ENCODE results near the gene KDELR1. TPM values are rescaled to one million over a fixed set of nuclear protein-coding genes. Genes with fewer than 3 reads are reported as not detected.
A peak's percentile ranks its signal among the peaks of the same experiment; 100 is the strongest.

The KDELR1 gene
- total RNA-seq, 1 donor from 2014 or later = 183 TPM

- Histone ChIP-seq H3K4me1 (peaks cover 0 to 4% of the 10 kb centered on the region in 2 donors), H3K27ac (no peak overlapping the region), H3K36me3 (no peaks in the 10 kb centered on the region), H3K9me3 (no peaks in the 10 kb centered on the region), H3K4me3 (no peak overlapping the region), H3K27me3 (no peaks in the 10 kb centered on the region)
- DNase-seq (ENCODE audit: low spot score in 2 of 2) = no peak
- intact Hi-C loops (cut with DNase I) = loop anchor here (10.0 kb wide), 1 partner anchor 347 kb away; the partner anchor contains the start of gene MAMSTR
- no peak for TF ChIP-seq CTCF (IDR thresholded peaks at IDR 0.05)
Measured at GRCh38 chr19:48367855-48368254, 23.5 kb downstream of the KDELR1 start.

- Histone ChIP-seq H3K4me1 (peaks cover 0 to 4% of the 10 kb centered on the region in 2 donors), H3K9me3 (no peaks in the 10 kb centered on the region), H3K27me3 (no peaks in the 10 kb centered on the region), H3K27ac (no peak overlapping the region), H3K4me3 (no peak overlapping the region), H3K36me3 (no peaks in the 10 kb centered on the region)
- intact Hi-C loops (cut with DNase I) = loop anchor here (10.0 kb wide), 1 partner anchor 349 kb away; the partner anchor contains the start of gene MAMSTR
- TF ChIP-seq CTCF (IDR thresholded peaks at IDR 0.05) = no peak
- DNase-seq (ENCODE audit: low spot score in 2 of 2) = no peak
Measured at GRCh38 chr19:48365602-48366001, 25.7 kb downstream of the KDELR1 start.

GRCh38 chr19:48364598-48365348, 26.6 kb downstream of the KDELR1 start:
- Histone ChIP-seq H3K27me3 (no peaks in the 10 kb centered on the region), H3K4me1 (peaks cover 0 to 4% of the 10 kb centered on the region in 2 donors), H3K9me3 (no peaks in the 10 kb centered on the region), H3K4me3 (peak overlapping the region; percentile 31 to 65), H3K36me3 (no peaks in the 10 kb centered on the region), H3K27ac (peak overlapping the region; percentile 50 to 72)
- TF ChIP-seq CTCF (IDR thresholded peaks at IDR 0.05) = no peak
- intact Hi-C loops (cut with DNase I) = loop anchor here (1.0 to 10.0 kb wide), 5 partner anchors 31 to 350 kb away; partner anchors contain the start of genes CYTH2, GRWD1 and MAMSTR
- no peak for DNase-seq (ENCODE audit: low spot score in 2 of 2)

- H3K36me3 ChIP-seq = no peaks in the 10 kb centered on the region
- peak within 1 kb of the TSS; percentile 72 to 81 for H3K27ac ChIP-seq
- no peaks in the 10 kb centered on the region for H3K9me3 ChIP-seq
- intact Hi-C loops (cut with DNase I) = loop anchor here (1.0 to 10.0 kb wide), 7 partner anchors 27 to 351 kb away; partner anchors contain the start of genes CYTH2, GRWD1, KDELR1 and MAMSTR
- TF ChIP-seq CTCF (IDR thresholded peaks at IDR 0.05) = no peak
- DNase-seq (ENCODE audit: low spot score in 2 of 2) = peak; percentile 99
- H3K27me3 ChIP-seq = no peaks in the 10 kb centered on the region
- H3K4me3 ChIP-seq = peak within 1 kb of the TSS; percentile 61 to 65
- H3K4me1 ChIP-seq = peaks cover 0 to 4% of the 10 kb centered on the region in 2 donors
Measured at GRCh38 chr19:48363810-48364597, 27.3 kb downstream of the KDELR1 start, which contains the start of the genes SYNGR4 and TMEM143. TSS of gene SYNGR4 (plus strand) at chr19:48364367. CDS start at chr19:48365843, 1,476 bp downstream. TSS of gene TMEM143 (minus strand) at chr19:48363940. CDS start at chr19:48363920, 20 bp downstream.

GRCh38 chr19:48363500-48363809, 27.9 kb downstream of the KDELR1 start:
- Histone ChIP-seq H3K27ac (peak overlapping the region; percentile 72 to 81), H3K4me1 (peaks cover 0 to 4% of the 10 kb centered on the region in 2 donors), H3K9me3 (no peaks in the 10 kb centered on the region), H3K36me3 (no peaks in the 10 kb centered on the region), H3K27me3 (no peaks in the 10 kb centered on the region), H3K4me3 (peak overlapping the region; percentile 61 to 65)
- intact Hi-C loops (cut with DNase I) = loop anchor here (1.0 to 10.0 kb wide), 4 partner anchors 27 to 351 kb away; partner anchors contain the start of genes KDELR1 and MAMSTR
- no peak for DNase-seq (ENCODE audit: low spot score in 2 of 2)
- no peak for TF ChIP-seq CTCF (IDR thresholded peaks at IDR 0.05)
